BLaER1 treated with 17β-estradiol and CSF1 and Interleukin-3, amounts not matched to agents 10 nM and 100 nM (cell line): ENCODE measurements around the gene KCNIP3.

Experiments
- H3K27ac ChIP-seq, 11 experiments: shearing (Covaris generic); formaldehyde crosslinking; 2 replicates each; pipeline ENCODE4 v1.8.1; 2022
- H3K27me3 ChIP-seq, 11 experiments: shearing (Covaris generic); formaldehyde crosslinking; 2 replicates each; pipeline ENCODE4 v1.8.1; 2022
- H3K36me3 ChIP-seq, 11 experiments: shearing (Covaris generic); formaldehyde crosslinking; 2 replicates each; pipeline ENCODE4 v1.8.1; 2022
- H3K4me1 ChIP-seq, 10 experiments: shearing (Covaris generic); formaldehyde crosslinking; 2 replicates each; pipeline ENCODE4 v1.8.1; 2022
- H3K4me2 ChIP-seq, 11 experiments: shearing (Covaris generic); formaldehyde crosslinking; 2 replicates each; pipeline ENCODE4 v1.8.1; 2022
- H3K4me3 ChIP-seq, 10 experiments: shearing (Covaris generic); formaldehyde crosslinking; 2 replicates each; pipeline ENCODE4 v1.8.1; 2022
- H3K9ac ChIP-seq, 11 experiments: shearing (Covaris generic); formaldehyde crosslinking; 2 replicates each; pipeline ENCODE4 v1.8.1; 2022
- H3K9me3 ChIP-seq, 11 experiments: shearing (Covaris generic); formaldehyde crosslinking; replicated peaks in 1 of 11; 2 replicates each; pipeline ENCODE4 v1.8.1; 2022
- H4K20me1 ChIP-seq, 11 experiments: shearing (Covaris generic); formaldehyde crosslinking; 2 replicates each; pipeline ENCODE4 v1.8.1; 2022
- Cebpa-rat ChIP-seq, 11 experiments: shearing (Covaris generic); IDR thresholded peaks; 2 replicates each; pipeline ENCODE4 v1.8.1; 2022

Gene KCNIP3

GRCh38 chr2:95348609-95349567, 51.7 kb downstream of the KCNIP3 start:
- no peak for TF ChIP-seq Cebpa-rat (IDR thresholded peaks at IDR 0.05)
- peaks cover 0 to 22% (median 8%) of the 10 kb centered on the region in 10 experiments; a peak in 14 of 20 replicates for H3K4me1 ChIP-seq
- no peak overlapping the region for H3K4me2 ChIP-seq
- H3K9me3 ChIP-seq: no peaks in the 10 kb centered on the region
- no peak overlapping the region for H3K9ac ChIP-seq
- H3K27me3 ChIP-seq: peaks cover 23 to 52% (median 46%) of the 10 kb centered on the region in 11 experiments
- H3K4me3 ChIP-seq: no peak overlapping the region
- no peak overlapping the region for H3K27ac ChIP-seq
- H4K20me1 ChIP-seq: peaks cover 0 to 36% (median 14%) of the 10 kb centered on the region in 11 experiments; a peak in 10 of 22 replicates
- no peaks in the 10 kb centered on the region for H3K36me3 ChIP-seq

GRCh38 chr2:95349568-95350322, 52.6 kb downstream of the KCNIP3 start:
- no peak overlapping the region for H3K9ac ChIP-seq
- no peaks in the 10 kb centered on the region for H3K36me3 ChIP-seq
- peaks cover 15 to 43% (median 37%) of the 10 kb centered on the region in 11 experiments for H3K27me3 ChIP-seq
- peaks cover 0 to 21% (median 8%) of the 10 kb centered on the region in 10 experiments; a peak in 14 of 20 replicates for H3K4me1 ChIP-seq
- H3K27ac ChIP-seq: no peak overlapping the region
- no peak overlapping the region for H3K4me3 ChIP-seq
- no peaks in the 10 kb centered on the region for H3K9me3 ChIP-seq
- no peak overlapping the region for H3K4me2 ChIP-seq
- TF ChIP-seq Cebpa-rat (IDR thresholded peaks at IDR 0.05): no peak
- peaks cover 0 to 36% (median 13%) of the 10 kb centered on the region in 11 experiments; a peak in 10 of 22 replicates for H4K20me1 ChIP-seq

GRCh38 chr2:95350368-95350767, 53.2 kb downstream of the KCNIP3 start:
- no peak for TF ChIP-seq Cebpa-rat (IDR thresholded peaks at IDR 0.05)
- no peaks in the 10 kb centered on the region for H3K9me3 ChIP-seq
- peaks cover 0 to 15% (median 3%) of the 10 kb centered on the region in 10 experiments; a peak in 12 of 20 replicates for H3K4me1 ChIP-seq

GRCh38 chr2:95350774-95351597, 53.8 kb downstream of the KCNIP3 start:
- Histone ChIP-seq H3K27ac (no peak overlapping the region), H3K27me3 (peaks cover 9 to 31% (median 25%) of the 10 kb centered on the region in 11 experiments; a peak in 20 of 22 replicates), H4K20me1 (peaks cover 0 to 36% (median 12%) of the 10 kb centered on the region in 11 experiments; a peak in 10 of 22 replicates), H3K9me3 (peaks cover 0 to 1% (median 0%) of the 10 kb centered on the region in 11 experiments; a peak in 2 of 22 replicates), H3K36me3 (no peaks in the 10 kb centered on the region), H3K4me3 (no peak overlapping the region), H3K4me1 (peaks cover 0 to 14% (median 2%) of the 10 kb centered on the region in 10 experiments; a peak in 6 of 20 replicates), H3K4me2 (no peak overlapping the region), H3K9ac (no peak overlapping the region)
- TF ChIP-seq Cebpa-rat (IDR thresholded peaks at IDR 0.05): no peak

More at GRCh38 chr2:95350368-95350767, 53.2 kb downstream of the KCNIP3 start:
- H3K4me3 ChIP-seq: no peak overlapping the region
- H3K27me3 ChIP-seq: peaks cover 9 to 37% (median 31%) of the 10 kb centered on the region in 11 experiments; a peak in 21 of 22 replicates
- no peak overlapping the region for H3K9ac ChIP-seq
- H3K4me2 ChIP-seq: no peak overlapping the region
- H4K20me1 ChIP-seq: peaks cover 0 to 36% (median 12%) of the 10 kb centered on the region in 11 experiments; a peak in 10 of 22 replicates
- no peak overlapping the region for H3K27ac ChIP-seq
- H3K36me3 ChIP-seq: no peaks in the 10 kb centered on the region

- H3K9me3 ChIP-seq: peaks cover 0 to 7% (median under 1%) of the 10 kb centered on the region in 11 experiments; a peak in 6 of 22 replicates
- no peaks in the 10 kb centered on the region for H3K36me3 ChIP-seq
- H3K9ac ChIP-seq: no peak overlapping the region
- peaks cover 8 to 25% (median 20%) of the 10 kb centered on the region in 11 experiments; a peak in 20 of 22 replicates for H3K27me3 ChIP-seq
- H3K4me2 ChIP-seq: no peak overlapping the region
- H3K4me3 ChIP-seq: no peak overlapping the region
- peaks cover 0 to 36% (median 12%) of the 10 kb centered on the region in 11 experiments; a peak in 10 of 22 replicates for H4K20me1 ChIP-seq
- TF ChIP-seq Cebpa-rat (IDR thresholded peaks at IDR 0.05): no peak
- H3K4me1 ChIP-seq: peaks cover 0 to 14% (median 2%) of the 10 kb centered on the region in 10 experiments; a peak in 6 of 20 replicates
- H3K27ac ChIP-seq: no peak overlapping the region
Observed at GRCh38 chr2:95351598-95351915, 54.4 kb downstream of the KCNIP3 start.

- Histone ChIP-seq H3K9me3 (peaks cover 0 to 11% (median 5%) of the 10 kb centered on the region in 11 experiments; a peak in 9 of 22 replicates), H3K27me3 (peaks cover 0 to 16% (median 11%) of the 10 kb centered on the region in 11 experiments; a peak in 19 of 22 replicates), H3K27ac (no peak overlapping the region), H3K4me1 (0 out of 20 replicates have a peak, but pooled peaks cover 0 to 7% (median 0%) of the 10 kb centered on the region in 10 experiments), H3K4me3 (no peak overlapping the region), H3K9ac (no peak overlapping the region), H3K4me2 (no peak overlapping the region; a peak in 1 of 22 replicates), H4K20me1 (peaks cover 0 to 30% (median 6%) of the 10 kb centered on the region in 11 experiments; a peak in 9 of 22 replicates), H3K36me3 (no peaks in the 10 kb centered on the region)
- no peak for TF ChIP-seq Cebpa-rat (IDR thresholded peaks at IDR 0.05)
Observed at GRCh38 chr2:95352310-95353054, 55.3 kb downstream of the KCNIP3 start.

GRCh38 chr2:95353055-95353575, 56.0 kb downstream of the KCNIP3 start:
- H3K4me1 ChIP-seq: 0 out of 20 replicates have a peak, but pooled peaks cover 0 to 7% (median 0%) of the 10 kb centered on the region in 10 experiments
- H3K36me3 ChIP-seq: no peaks in the 10 kb centered on the region
- H3K4me2 ChIP-seq: no peak overlapping the region
- peaks cover 0 to 9% (median 5%) of the 10 kb centered on the region in 11 experiments; a peak in 12 of 22 replicates for H3K27me3 ChIP-seq
- H4K20me1 ChIP-seq: peaks cover 0 to 23% (median 0%) of the 10 kb centered on the region in 11 experiments; a peak in 6 of 22 replicates
- H3K27ac ChIP-seq: no peak overlapping the region
- H3K4me3 ChIP-seq: no peak overlapping the region
- TF ChIP-seq Cebpa-rat (IDR thresholded peaks at IDR 0.05): no peak
- H3K9me3 ChIP-seq: peaks cover 0 to 11% (median 5%) of the 10 kb centered on the region in 11 experiments; a peak in 9 of 22 replicates
- H3K9ac ChIP-seq: no peak overlapping the region
